GM13976 (cell line): Measurements from ENCODE around the gene ANKHD1.

Source experiments
- DNase-seq: peaks from one replicate; pipeline ENCODE4 v3.0.0; 2012; ENCODE audit warnings: low spot score
- CTCF ChIP-seq: IDR thresholded peaks from 2 replicates; pipeline ENCODE4 v1.5.1; 2012; ENCODE audit warnings: borderline replicate concordance, mild to moderate bottlenecking; ENCODE audit not compliant: insufficient read depth; ENCODE audit errors: extremely low read depth, missing control alignments, control extremely low read depth
- in situ Hi-C: fragments of 300-500 bp; cut with MboI; formaldehyde crosslinking; loops from one replicate; pipeline ENCODE4 v1.12.0; 2022; ENCODE audit warnings: low sequenced_read_pairs, mixed read lengths, inconsistent platforms; ENCODE audit not compliant: unreplicated experiment

The ANKHD1 gene

GRCh38 chr5:140555747-140556312, 154.2 kb downstream of the ANKHD1 start:
- no peak for TF ChIP-seq CTCF
- no peak for DNase-seq
- in situ Hi-C loops, result no loop called here

- in situ Hi-C loops, result no loop called here
Observed at GRCh38 chr5:140556438-140556837, 154.8 kb downstream of the ANKHD1 start.

GRCh38 chr5:140557136-140557805, 155.6 kb downstream of the ANKHD1 start, which contains the start of gene SRA1:
Gene SRA1, minus strand, starts transcription at chr5:140557473. Its CDS starts 21 bp downstream, at chr5:140557452.
- peak; percentile 95 for DNase-seq
- in situ Hi-C loops, result no loop called here
- no peak for TF ChIP-seq CTCF

More at GRCh38 chr5:140556438-140556837, 154.8 kb downstream of the ANKHD1 start:
- no peak for DNase-seq
- no peak for TF ChIP-seq CTCF

GRCh38 chr5:140557965-140558364, 156.3 kb downstream of the ANKHD1 start:
- in situ Hi-C loops, result no loop called here
- DNase-seq, result no peak
- TF ChIP-seq CTCF, result no peak

GRCh38 chr5:140558542-140558941, 156.9 kb downstream of the ANKHD1 start:
- DNase-seq, result no peak
- in situ Hi-C loops, result no loop called here
- TF ChIP-seq CTCF, result no peak

GRCh38 chr5:140560227-140560626, 158.6 kb downstream of the ANKHD1 start:
- TF ChIP-seq CTCF, result no peak
- no peak for DNase-seq
- in situ Hi-C loops, result no loop called here
